CD8-positive, alpha-beta memory T cell (primary cell): ENCODE measurements around the gene GUCD1. TPM values are rescaled to one million over a fixed set of nuclear protein-coding genes. Genes with fewer than 3 reads are reported as not detected.

Source experiments
- CTCF ChIA-PET: fragments of 350-600 bp; sonication (Branson Sonifier 250); formaldehyde crosslinking; loops from one replicate; lab custom pipeline; 2021; ENCODE audit warnings: antibody characterized with exemption; lab: Charles Lee
- POLR2A ChIA-PET: fragments of 350-600 bp; sonication (Branson Sonifier 250); formaldehyde crosslinking; loops from one replicate; lab custom pipeline; 2021; ENCODE audit warnings: antibody characterized with exemption; lab: Charles Lee
- DNase-seq, 5 donors: peaks; one replicate each; pipeline versions ENCODE4 v3.0.0 to v3.0.0-alpha.2; 2020 to 2022; ENCODE audit warnings: mixed read lengths in 1 of 5
- H3K27ac ChIP-seq: one replicate; pipeline ENCODE4 v1.7.0; 2013; ENCODE audit warnings: low read depth, mild to moderate bottlenecking, low read length, moderate library complexity
- H3K27me3 ChIP-seq: 2 replicates; pipeline ENCODE4 v1.7.0; 2013; ENCODE audit warnings: low read length, mild to moderate bottlenecking; ENCODE audit not compliant: insufficient read depth, poor library complexity, severe bottlenecking
- H3K36me3 ChIP-seq: 2 replicates; pipeline ENCODE4 v1.7.0; 2013; ENCODE audit warnings: mild to moderate bottlenecking, low read length, moderate library complexity; ENCODE audit not compliant: insufficient read depth
- H3K4me1 ChIP-seq: 2 replicates; pipeline ENCODE4 v1.7.0; 2013; ENCODE audit warnings: mild to moderate bottlenecking, low read length, moderate library complexity; ENCODE audit not compliant: insufficient read depth
- H3K4me3 ChIP-seq: 2 replicates; pipeline ENCODE4 v1.7.0; 2013; ENCODE audit warnings: mild to moderate bottlenecking, low read length
- H3K9me3 ChIP-seq: 2 replicates; pipeline ENCODE4 v1.7.0; 2013; ENCODE audit warnings: mild to moderate bottlenecking, low read length
- H3K27ac Mint-ChIP-seq, 8 donors: one replicate each; pipeline ENCODE4 v1.8.0; 2020 to 2021; ENCODE audit warnings: mixed read lengths in 8 of 8, mild to moderate bottlenecking in 6 of 8, inconsistent platforms in 3 of 8, moderate library complexity in 3 of 8
- H3K27me3 Mint-ChIP-seq, 2 donors: one replicate each; pipeline ENCODE4 v1.8.0; 2020 to 2021; ENCODE audit warnings: mixed read lengths in 2 of 2, mild to moderate bottlenecking in 1 of 2, moderate library complexity in 1 of 2
- H3K36me3 Mint-ChIP-seq, 3 donors: one replicate each; pipeline ENCODE4 v1.8.0; 2020 to 2021; ENCODE audit warnings: mixed read lengths in 3 of 3, inconsistent platforms in 1 of 3, mild to moderate bottlenecking in 1 of 3
- H3K4me1 Mint-ChIP-seq, 3 donors: one replicate each; pipeline ENCODE4 v1.8.0; 2020 to 2021; ENCODE audit warnings: mixed read lengths in 3 of 3, inconsistent platforms in 1 of 3, mild to moderate bottlenecking in 1 of 3
- H3K4me3 Mint-ChIP-seq, 7 donors: one replicate each; pipeline ENCODE4 v1.8.0; 2020 to 2021; ENCODE audit warnings: mixed read lengths in 7 of 7, mild to moderate bottlenecking in 6 of 7, moderate library complexity in 4 of 7, inconsistent platforms in 2 of 7
- H3K9me3 Mint-ChIP-seq, 5 donors: one replicate each; pipeline ENCODE4 v1.8.0; 2020 to 2022; ENCODE audit warnings: mixed read lengths in 5 of 5, mild to moderate bottlenecking in 3 of 5, moderate library complexity in 2 of 5, inconsistent platforms in 1 of 5
- polyA plus RNA-seq: library from polyadenylated mRNA; unstranded; fragments of 300-500 nt; fragmentation: Illumina TruSeq; gene quantifications from one replicate; pipeline ENCODE4 v1.2.3, GENCODE V29; 2021
- total RNA-seq, 2 experiments: library from RNA; stranded (reverse); gene quantifications; one replicate each; pipeline ENCODE4 v1.2.3, GENCODE V29; 2021

Gene GUCD1
- total and polyA plus RNA-seq, 3 experiments from 2014 or later = 50.8 to 123 (median 115) TPM

DNA sequence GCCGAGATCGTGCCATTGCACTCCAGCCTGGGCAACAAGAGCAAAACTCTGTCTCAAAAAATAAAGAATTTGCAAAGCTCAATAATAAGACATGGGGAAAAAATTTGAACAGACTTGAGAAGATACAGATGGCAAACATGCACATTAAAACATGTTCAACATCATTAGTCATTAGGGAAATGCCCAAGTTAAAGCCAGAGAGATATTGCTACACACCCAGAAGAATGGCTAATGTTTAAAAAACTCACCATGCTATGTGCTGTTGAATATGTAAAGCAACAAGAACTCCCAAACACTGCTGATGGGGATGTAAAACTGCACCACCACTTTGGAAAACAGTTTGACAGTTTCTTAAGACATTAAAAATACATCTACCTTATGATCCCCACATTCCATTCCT, 25.3 kb upstream of the GUCD1 start:
- H3K36me3 ChIP-seq = no peaks in the 10 kb centered on the region
- DNase-seq = no peak
- ChIA-PET POLR2A (no interaction called here), CTCF (no interaction called here)
- no peaks in the 10 kb centered on the region for H3K4me1 ChIP-seq
- H3K4me3 ChIP-seq = no peak overlapping the region
- peaks cover 0 to 14% (median 0%) of the 10 kb centered on the region in 3 donors for H3K36me3 Mint-ChIP-seq
- no peaks in the 10 kb centered on the region for H3K9me3 ChIP-seq
- H3K27me3 ChIP-seq = no peaks in the 10 kb centered on the region
- H3K27ac ChIP-seq = no peak overlapping the region
- H3K4me1 Mint-ChIP-seq = peaks cover 0 to 2% (median 0%) of the 10 kb centered on the region in 3 donors
- H3K4me3 Mint-ChIP-seq = no peak overlapping the region
- no peaks in the 10 kb centered on the region for H3K27me3 Mint-ChIP-seq
- no peaks in the 10 kb centered on the region for H3K9me3 Mint-ChIP-seq
- peak overlapping the region in 3 of 8 donors; percentile 33 to 51 (median 35) for H3K27ac Mint-ChIP-seq

DNA sequence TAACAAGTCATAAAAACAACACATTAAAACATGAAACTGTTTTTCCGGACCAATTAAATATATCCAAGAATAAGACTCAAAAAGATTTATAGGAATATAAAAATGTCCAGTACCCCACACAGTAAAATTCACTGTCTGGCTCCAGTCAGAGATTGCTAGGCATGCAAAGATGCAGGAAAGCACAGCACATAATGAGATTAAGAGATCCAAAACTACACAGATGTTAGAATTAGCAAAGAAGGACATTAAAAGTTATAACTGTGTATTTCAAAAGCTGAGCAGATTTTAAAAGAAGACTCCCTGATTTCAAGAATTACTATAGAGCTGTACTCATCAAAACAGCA, 24.3 kb upstream of the GUCD1 start:
- H3K27me3 Mint-ChIP-seq = no peaks in the 10 kb centered on the region
- H3K4me3 ChIP-seq = no peak overlapping the region
- H3K4me1 ChIP-seq = no peaks in the 10 kb centered on the region
- H3K36me3 Mint-ChIP-seq = peaks cover 0 to 24% (median 8%) of the 10 kb centered on the region in 3 donors
- H3K4me3 Mint-ChIP-seq = no peak overlapping the region
- no peak for DNase-seq
- ChIA-PET POLR2A (no interaction called here), CTCF (no interaction called here)
- H3K4me1 Mint-ChIP-seq = peaks cover 0 to 2% (median 0%) of the 10 kb centered on the region in 3 donors
- H3K36me3 ChIP-seq = peaks cover 4% of the 10 kb centered on the region
- no peaks in the 10 kb centered on the region for H3K9me3 Mint-ChIP-seq
- no peaks in the 10 kb centered on the region for H3K9me3 ChIP-seq
- H3K27me3 ChIP-seq = no peaks in the 10 kb centered on the region
- no peak overlapping the region for H3K27ac ChIP-seq
- H3K27ac Mint-ChIP-seq = peak overlapping the region in 2 of 8 donors; percentile 19 to 44

DNA sequence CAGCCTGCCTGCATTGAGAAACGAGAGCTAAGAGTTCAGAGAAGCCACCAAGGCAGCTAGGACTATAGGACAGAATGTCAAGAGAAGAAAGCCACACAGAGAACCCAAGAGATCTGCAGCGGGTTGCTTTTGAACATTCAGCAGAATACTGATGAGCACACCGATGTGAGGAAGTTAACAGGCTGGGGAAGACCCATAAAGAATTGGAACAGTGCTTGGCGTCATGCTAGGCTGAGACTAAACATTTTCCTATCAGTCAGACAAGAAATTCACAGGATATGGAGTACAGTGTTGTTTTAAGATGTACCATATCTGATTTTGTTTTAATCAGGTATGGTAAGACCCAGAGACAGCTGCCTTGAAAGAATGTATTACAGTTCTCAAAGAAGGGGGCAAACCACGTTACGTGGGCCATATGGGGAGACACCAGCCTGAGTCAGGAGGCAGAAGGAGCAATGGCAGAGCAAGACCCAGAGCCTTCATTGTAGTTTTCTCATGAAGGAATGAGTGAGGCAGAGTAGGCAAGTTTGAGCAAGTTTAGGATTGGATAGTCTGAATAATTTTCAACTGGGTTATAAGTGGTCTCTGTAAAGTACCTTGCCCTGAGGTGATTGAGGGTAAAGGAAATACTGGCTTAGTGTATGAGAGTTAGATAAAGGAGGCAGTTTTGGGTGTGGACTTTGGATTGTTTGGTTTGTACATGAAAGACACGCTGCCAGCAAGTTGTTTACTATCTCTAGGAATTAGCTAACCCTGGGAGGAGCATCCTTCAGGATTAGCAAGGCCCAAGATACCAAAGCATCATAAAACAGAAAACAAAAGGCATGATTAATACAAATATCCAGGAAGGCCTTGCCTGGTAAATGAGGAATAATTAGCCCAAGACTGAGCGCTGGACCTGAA, 23.7 kb upstream of the GUCD1 start:
- H3K27me3 ChIP-seq = no peaks in the 10 kb centered on the region
- no peak overlapping the region for H3K27ac ChIP-seq
- no peaks in the 10 kb centered on the region for H3K4me1 ChIP-seq
- no peaks in the 10 kb centered on the region for H3K27me3 Mint-ChIP-seq
- H3K27ac Mint-ChIP-seq = peak overlapping the region in 7 of 8 donors; percentile 2 to 57 (median 43)
- ChIA-PET CTCF (no interaction called here), POLR2A (no interaction called here)
- peaks cover 0 to 30% (median 8%) of the 10 kb centered on the region in 3 donors for H3K36me3 Mint-ChIP-seq
- no peaks in the 10 kb centered on the region for H3K9me3 ChIP-seq
- H3K4me1 Mint-ChIP-seq = peaks cover 0 to 2% (median 0%) of the 10 kb centered on the region in 3 donors
- H3K36me3 ChIP-seq = peaks cover 6% of the 10 kb centered on the region
- no peaks in the 10 kb centered on the region for H3K9me3 Mint-ChIP-seq
- DNase-seq = no peak
- no peak overlapping the region for H3K4me3 ChIP-seq
- no peak overlapping the region for H3K4me3 Mint-ChIP-seq

- no peak overlapping the region for H3K4me3 Mint-ChIP-seq
- CTCF ChIA-PET = no interaction called here
Observed at GRCh38 chr22:24576778-24577177, 21.8 kb upstream of the GUCD1 start.

DNA sequence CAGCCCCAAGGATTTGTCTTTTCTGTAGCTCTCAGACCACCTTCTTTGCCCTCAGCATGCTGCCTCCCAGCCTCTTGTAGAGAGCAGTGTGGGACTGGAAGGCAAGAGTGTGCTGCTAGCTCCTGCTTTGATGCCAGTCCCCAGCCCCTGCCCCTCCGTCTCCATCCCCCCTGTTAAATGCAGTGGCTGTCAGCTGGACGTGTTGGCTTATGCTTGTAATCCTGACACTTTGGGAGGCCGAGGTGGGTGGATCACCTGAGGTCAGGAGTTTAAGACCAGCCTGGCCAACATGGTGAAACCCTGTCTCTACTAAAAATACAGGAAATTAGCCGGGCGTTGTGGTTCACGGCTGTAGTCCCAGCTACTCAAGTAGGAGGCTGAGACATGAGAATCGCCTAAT, 16.3 kb upstream of the GUCD1 start:
- POLR2A ChIA-PET = no interaction called here
- no peak overlapping the region for H3K4me3 ChIP-seq

More at GRCh38 chr22:24576778-24577177, 21.8 kb upstream of the GUCD1 start:
- Mint-ChIP-seq H3K9me3 (no peaks in the 10 kb centered on the region), H3K27ac (peak overlapping the region in 1 of 8 donors; percentile 47), H3K4me1 (peaks cover 0 to 2% (median 0%) of the 10 kb centered on the region in 3 donors), H3K27me3 (no peaks in the 10 kb centered on the region), H3K36me3 (peaks cover 0 to 48% (median 10%) of the 10 kb centered on the region in 3 donors)
- POLR2A ChIA-PET = interaction anchor here (0.6 kb wide), 1 partner anchor 1202 kb away, joined by 5 read pairs; no protein-coding TSS in a partner anchor
- no peak overlapping the region for H3K4me3 ChIP-seq
- no peak for DNase-seq
- H3K36me3 ChIP-seq = peaks cover 14% of the 10 kb centered on the region
- H3K9me3 ChIP-seq = no peaks in the 10 kb centered on the region
- no peaks in the 10 kb centered on the region for H3K27me3 ChIP-seq
- H3K4me1 ChIP-seq = no peaks in the 10 kb centered on the region
- no peak overlapping the region for H3K27ac ChIP-seq

GRCh38 chr22:24567668-24568067, 12.7 kb upstream of the GUCD1 start:
- ChIA-PET POLR2A (no interaction called here), CTCF (no interaction called here)
- Histone ChIP-seq H3K4me1 (peaks cover 30% of the 10 kb centered on the region), H3K36me3 (peaks cover 26% of the 10 kb centered on the region), H3K4me3 (no peak overlapping the region), H3K27me3 (no peaks in the 10 kb centered on the region), H3K27ac (no peak overlapping the region), H3K9me3 (no peaks in the 10 kb centered on the region)
- no peak for DNase-seq
- H3K4me1 Mint-ChIP-seq = peaks cover 32 to 46% (median 43%) of the 10 kb centered on the region in 3 donors
- no peak overlapping the region for H3K27ac Mint-ChIP-seq
- H3K4me3 Mint-ChIP-seq = no peak overlapping the region
- no peaks in the 10 kb centered on the region for H3K9me3 Mint-ChIP-seq
- H3K27me3 Mint-ChIP-seq = no peaks in the 10 kb centered on the region
- H3K36me3 Mint-ChIP-seq = peaks cover 0 to 82% (median 4%) of the 10 kb centered on the region in 3 donors

More for the DNA sequence above, 16.3 kb upstream of the GUCD1 start:
- Mint-ChIP-seq H3K9me3 (no peaks in the 10 kb centered on the region), H3K4me3 (no peak overlapping the region), H3K27me3 (no peaks in the 10 kb centered on the region), H3K36me3 (peaks cover 0 to 82% (median 14%) of the 10 kb centered on the region in 3 donors), H3K27ac (no peak overlapping the region), H3K4me1 (peaks cover 7 to 11% (median 11%) of the 10 kb centered on the region in 3 donors)
- CTCF ChIA-PET = no interaction called here
- H3K36me3 ChIP-seq = peaks cover 33% of the 10 kb centered on the region
- no peak for DNase-seq
- no peaks in the 10 kb centered on the region for H3K9me3 ChIP-seq
- no peaks in the 10 kb centered on the region for H3K4me1 ChIP-seq
- H3K27me3 ChIP-seq = no peaks in the 10 kb centered on the region
- H3K27ac ChIP-seq = no peak overlapping the region

DNA sequence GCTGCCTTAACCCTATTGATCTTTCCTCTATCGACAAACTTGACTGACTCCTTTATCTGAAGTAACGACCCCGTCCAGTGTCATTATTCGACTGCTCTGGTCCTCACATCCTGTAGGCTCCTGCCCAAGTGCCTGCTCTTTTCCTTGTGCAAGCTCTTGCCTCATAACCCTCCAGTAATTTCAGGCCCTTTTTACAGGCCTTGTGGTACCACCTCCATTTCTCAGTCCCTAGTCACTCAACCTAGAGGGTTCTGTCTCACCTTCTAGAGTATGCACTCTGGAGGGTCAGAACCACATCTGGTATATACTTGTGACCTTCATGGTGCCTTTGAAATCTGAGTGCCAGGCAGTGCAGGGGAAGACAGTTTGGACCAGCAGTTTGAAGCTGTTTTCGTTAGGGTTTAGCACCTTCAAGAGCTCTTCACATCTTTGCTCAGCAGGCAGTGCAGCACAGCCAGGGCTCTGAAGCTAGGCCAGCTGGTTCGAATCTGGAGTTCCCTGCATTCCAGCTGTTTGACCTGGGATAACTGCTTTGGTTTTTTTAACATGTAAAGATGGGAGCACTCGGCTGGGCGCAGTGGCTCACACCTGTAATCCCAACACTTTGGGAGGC, 12.1 kb upstream of the GUCD1 start:
- H3K27ac Mint-ChIP-seq = peak overlapping the region in 5 of 8 donors; percentile 2 to 71 (median 54)
- no peaks in the 10 kb centered on the region for H3K27me3 Mint-ChIP-seq
- Histone ChIP-seq H3K36me3 (peaks cover 26% of the 10 kb centered on the region), H3K9me3 (no peaks in the 10 kb centered on the region), H3K4me3 (no peak overlapping the region), H3K4me1 (peaks cover 33% of the 10 kb centered on the region), H3K27me3 (no peaks in the 10 kb centered on the region), H3K27ac (no peak overlapping the region)
- ChIA-PET POLR2A (no interaction called here), CTCF (no interaction called here)
- peaks cover 0 to 78% (median 4%) of the 10 kb centered on the region in 3 donors for H3K36me3 Mint-ChIP-seq
- no peak for DNase-seq
- H3K4me1 Mint-ChIP-seq = peaks cover 35 to 49% (median 46%) of the 10 kb centered on the region in 3 donors
- no peak overlapping the region for H3K4me3 Mint-ChIP-seq
- no peaks in the 10 kb centered on the region for H3K9me3 Mint-ChIP-seq

DNA sequence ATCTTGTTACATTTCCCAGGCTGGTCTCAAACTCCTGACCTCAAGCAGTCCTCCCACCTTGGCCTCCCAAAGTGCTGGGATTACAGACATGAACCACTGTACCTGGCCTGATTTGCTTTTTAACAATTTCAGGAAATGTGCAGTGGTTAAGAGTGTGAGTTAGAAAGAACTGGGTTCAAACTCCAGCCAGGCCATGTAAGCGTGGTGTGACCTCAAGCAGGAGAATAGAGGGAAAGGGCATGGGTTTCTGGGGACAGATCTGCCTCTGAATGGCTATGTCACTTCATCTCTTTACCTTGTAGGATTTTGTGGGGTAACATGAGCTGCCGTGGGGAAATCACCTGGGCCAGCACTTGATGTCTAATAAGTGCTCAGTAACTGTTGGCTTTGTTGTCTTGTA, 10.1 kb upstream of the GUCD1 start:
- Mint-ChIP-seq H3K4me1 (peaks cover 37 to 58% (median 53%) of the 10 kb centered on the region in 3 donors), H3K9me3 (no peaks in the 10 kb centered on the region), H3K27me3 (no peaks in the 10 kb centered on the region), H3K4me3 (no peak overlapping the region), H3K36me3 (peaks cover 0 to 72% (median 7%) of the 10 kb centered on the region in 3 donors), H3K27ac (peak overlapping the region in 3 of 8 donors; percentile 9 to 67 (median 10))
- Histone ChIP-seq H3K4me3 (no peak overlapping the region), H3K4me1 (peaks cover 43% of the 10 kb centered on the region), H3K27me3 (no peaks in the 10 kb centered on the region), H3K36me3 (peaks cover 33% of the 10 kb centered on the region), H3K9me3 (no peaks in the 10 kb centered on the region), H3K27ac (no peak overlapping the region)
- ChIA-PET POLR2A (no interaction called here), CTCF (no interaction called here)
- DNase-seq = no peak
